Fibroblast of lung (primary cell): ENCODE results near the gene FUT8. TPM values are rescaled to one million over a fixed set of nuclear protein-coding genes. Genes with fewer than 3 reads are reported as not detected.

Experiments used
- DNase-seq, 2 donors: peaks; one replicate each; pipeline versions ENCODE4 v3.0.0 to v3.0.0-alpha.2; 2010; ENCODE audit warnings: low read depth in 2 of 2
- H2AFZ ChIP-seq: 2 replicates; pipeline ENCODE4 v1.5.1; 2012; ENCODE audit warnings: low read length, control low read depth, inconsistent platforms
- H3K27ac ChIP-seq: 2 replicates; pipeline ENCODE4 v1.5.1; 2011; ENCODE audit warnings: low read length, control low read depth; ENCODE audit not compliant: insufficient read depth
- H3K27me3 ChIP-seq: 2 replicates; pipeline ENCODE4 v1.5.1; 2011; ENCODE audit warnings: mild to moderate bottlenecking, low read length; ENCODE audit not compliant: control insufficient read depth, insufficient read depth
- H3K36me3 ChIP-seq: 2 replicates; pipeline ENCODE4 v1.5.1; 2011; ENCODE audit warnings: low read length; ENCODE audit not compliant: control insufficient read depth, insufficient read depth
- H3K4me1 ChIP-seq: 2 replicates; pipeline ENCODE4 v1.5.1; 2011; ENCODE audit warnings: low read length; ENCODE audit not compliant: control insufficient read depth, insufficient read depth; ENCODE audit errors: extremely low read depth
- H3K4me2 ChIP-seq: 2 replicates; pipeline ENCODE4 v1.5.1; 2011; ENCODE audit warnings: low read length, control low read depth; ENCODE audit not compliant: insufficient read depth; ENCODE audit errors: extremely low read depth
- H3K4me3 ChIP-seq, 4 experiments: fragments of 200-600 bp in 1 of 4; sonication (generic) in 1 of 4; replicated peaks in 1 of 4; 2 replicates each; pipeline ENCODE4 v1.5.1; 2011 to 2016; ENCODE audit warnings: low read length in 4 of 4, low read depth in 3 of 4, mild to moderate bottlenecking in 3 of 4, control low read depth in 2 of 4, inconsistent platforms in 1 of 4, mixed read lengths in 1 of 4; ENCODE audit not compliant: insufficient read depth in 1 of 4; ENCODE audit errors: control extremely low read depth in 1 of 4
- H3K79me2 ChIP-seq: 2 replicates; pipeline ENCODE4 v1.5.1; 2012; ENCODE audit warnings: mild to moderate bottlenecking, low read length, inconsistent platforms; ENCODE audit not compliant: control insufficient read depth, insufficient read depth
- H3K9ac ChIP-seq: 2 replicates; pipeline ENCODE4 v1.5.1; 2011; ENCODE audit warnings: mild to moderate bottlenecking, low read length, control low read depth; ENCODE audit not compliant: insufficient read depth
- H3K9me3 ChIP-seq: 2 replicates; pipeline ENCODE4 v1.5.1; 2012; ENCODE audit warnings: low read depth, low read length; ENCODE audit not compliant: control insufficient read depth, insufficient read depth
- H4K20me1 ChIP-seq: 2 replicates; pipeline ENCODE4 v1.5.1; 2011; ENCODE audit warnings: low read length; ENCODE audit not compliant: control insufficient read depth, insufficient read depth; ENCODE audit errors: extremely low read depth
- EZH2 ChIP-seq: IDR thresholded peaks from 2 replicates; pipeline ENCODE4 v1.5.1; 2012; ENCODE audit warnings: low read length, control low read depth, mild to moderate bottlenecking; ENCODE audit errors: missing control alignments
- polyA plus RNA-seq, 2 donors: library from polyadenylated mRNA; depleted of rRNA in 1 of 2; stranded (reverse) in 1 of 2; unstranded in 1 of 2; fragments of >200 nt; gene quantifications; 2 replicates each; pipeline ENCODE4 v1.2.1, GENCODE V29; 2011 to 2012; ENCODE audit warnings: missing spikeins in 1 of 2
- total RNA-seq: library from RNA; depleted of rRNA; stranded (reverse); fragments of >200 nt; gene quantifications from 2 replicates; pipeline ENCODE4 v1.2.1, GENCODE V29; 2014
- TF ChIP-seq, protein P1 (sequence below), 2 donors: IDR thresholded peaks in 1 of 2; conservative IDR thresholded peaks in 1 of 2; 1 replicate in 1 of 2; 2 replicates in 1 of 2; pipeline ENCODE4 v1.5.1; 2011 to 2012; ENCODE audit warnings: low read length in 2 of 2, control low read depth in 1 of 2, inconsistent platforms in 1 of 2, low read depth in 1 of 2, mild to moderate bottlenecking in 1 of 2

Gene FUT8
- total and polyA plus RNA-seq, 2 donors (not counting 1 experiment from before 2014, with no cell fraction given) = 51.4 to 95.8 TPM

DNA sequence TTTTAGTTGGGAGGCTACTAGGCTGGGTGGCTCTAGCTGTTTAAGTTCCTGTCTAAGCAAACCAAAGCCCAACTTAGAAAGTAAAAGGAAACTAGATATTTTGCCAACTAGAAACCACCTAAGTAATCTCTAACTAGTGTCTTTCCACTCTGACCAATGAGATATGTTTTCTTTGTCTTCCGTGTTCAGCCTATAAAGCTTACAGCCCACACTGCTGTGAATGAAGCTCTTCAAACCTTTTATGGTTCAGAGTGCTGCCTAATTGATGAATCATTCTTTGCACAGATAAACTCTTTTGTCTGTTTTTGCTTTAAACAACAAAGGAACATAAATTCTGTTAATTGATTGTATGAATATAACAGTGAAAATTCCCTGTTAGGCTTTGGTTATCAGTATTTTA, 66.1 kb downstream of the FUT8 start:
- Histone ChIP-seq H3K9me3 (no peaks in the 10 kb centered on the region), H4K20me1 (no peaks in the 10 kb centered on the region), H3K4me3 (no peak overlapping the region), H3K9ac (no peak overlapping the region), H2AFZ (no peak overlapping the region), H3K27ac (no peak overlapping the region), H3K79me2 (no peaks in the 10 kb centered on the region), H3K36me3 (no peaks in the 10 kb centered on the region), H3K4me2 (no peak overlapping the region), H3K27me3 (no peaks in the 10 kb centered on the region), H3K4me1 (no peaks in the 10 kb centered on the region)
- TF ChIP-seq, protein P1, sequence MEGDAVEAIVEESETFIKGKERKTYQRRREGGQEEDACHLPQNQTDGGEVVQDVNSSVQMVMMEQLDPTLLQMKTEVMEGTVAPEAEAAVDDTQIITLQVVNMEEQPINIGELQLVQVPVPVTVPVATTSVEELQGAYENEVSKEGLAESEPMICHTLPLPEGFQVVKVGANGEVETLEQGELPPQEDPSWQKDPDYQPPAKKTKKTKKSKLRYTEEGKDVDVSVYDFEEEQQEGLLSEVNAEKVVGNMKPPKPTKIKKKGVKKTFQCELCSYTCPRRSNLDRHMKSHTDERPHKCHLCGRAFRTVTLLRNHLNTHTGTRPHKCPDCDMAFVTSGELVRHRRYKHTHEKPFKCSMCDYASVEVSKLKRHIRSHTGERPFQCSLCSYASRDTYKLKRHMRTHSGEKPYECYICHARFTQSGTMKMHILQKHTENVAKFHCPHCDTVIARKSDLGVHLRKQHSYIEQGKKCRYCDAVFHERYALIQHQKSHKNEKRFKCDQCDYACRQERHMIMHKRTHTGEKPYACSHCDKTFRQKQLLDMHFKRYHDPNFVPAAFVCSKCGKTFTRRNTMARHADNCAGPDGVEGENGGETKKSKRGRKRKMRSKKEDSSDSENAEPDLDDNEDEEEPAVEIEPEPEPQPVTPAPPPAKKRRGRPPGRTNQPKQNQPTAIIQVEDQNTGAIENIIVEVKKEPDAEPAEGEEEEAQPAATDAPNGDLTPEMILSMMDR (conservative IDR thresholded peaks at IDR 0.05 in 1 of 2, IDR thresholded peaks at IDR 0.05 in 1 of 2; ENCODE audit: low read depth in 1 of 2, low read length in 2 of 2) = no peak
- no peak for TF ChIP-seq EZH2
- peak in 1 of 2 donors; percentile 92 for DNase-seq

DNA sequence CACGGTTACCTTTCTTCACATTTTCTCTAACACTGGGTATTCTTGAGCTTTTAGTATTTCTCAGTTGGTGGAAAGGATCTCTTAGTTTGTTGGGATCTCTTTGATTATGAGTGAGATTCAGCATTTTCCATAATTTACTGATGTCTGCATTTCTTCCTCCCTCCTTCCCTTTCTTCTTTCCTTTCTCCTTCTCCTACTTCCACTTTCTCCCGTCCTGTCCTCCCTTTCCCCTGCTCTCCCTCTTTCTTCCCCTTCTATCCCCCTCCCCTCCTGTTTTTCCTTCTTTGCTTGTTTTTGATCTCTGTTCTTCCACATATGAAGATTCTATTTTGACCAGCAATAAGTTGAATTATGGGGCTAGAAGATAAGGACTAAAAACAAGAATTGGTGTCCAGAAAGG, 66.9 kb downstream of the FUT8 start:
- H3K9ac ChIP-seq = no peak overlapping the region
- no peak overlapping the region for H2AFZ ChIP-seq
- TF ChIP-seq, protein P1 (conservative IDR thresholded peaks at IDR 0.05 in 1 of 2, IDR thresholded peaks at IDR 0.05 in 1 of 2; ENCODE audit: low read depth in 1 of 2, low read length in 2 of 2) = no peak
- no peak for TF ChIP-seq EZH2
- H3K9me3 ChIP-seq = no peaks in the 10 kb centered on the region
- H4K20me1 ChIP-seq = no peaks in the 10 kb centered on the region
- H3K4me2 ChIP-seq = no peak overlapping the region
- no peak overlapping the region for H3K27ac ChIP-seq
- H3K4me3 ChIP-seq = no peak overlapping the region
- no peaks in the 10 kb centered on the region for H3K4me1 ChIP-seq
- no peaks in the 10 kb centered on the region for H3K79me2 ChIP-seq
- H3K27me3 ChIP-seq = no peaks in the 10 kb centered on the region
- no peaks in the 10 kb centered on the region for H3K36me3 ChIP-seq
- DNase-seq = no peak

DNA sequence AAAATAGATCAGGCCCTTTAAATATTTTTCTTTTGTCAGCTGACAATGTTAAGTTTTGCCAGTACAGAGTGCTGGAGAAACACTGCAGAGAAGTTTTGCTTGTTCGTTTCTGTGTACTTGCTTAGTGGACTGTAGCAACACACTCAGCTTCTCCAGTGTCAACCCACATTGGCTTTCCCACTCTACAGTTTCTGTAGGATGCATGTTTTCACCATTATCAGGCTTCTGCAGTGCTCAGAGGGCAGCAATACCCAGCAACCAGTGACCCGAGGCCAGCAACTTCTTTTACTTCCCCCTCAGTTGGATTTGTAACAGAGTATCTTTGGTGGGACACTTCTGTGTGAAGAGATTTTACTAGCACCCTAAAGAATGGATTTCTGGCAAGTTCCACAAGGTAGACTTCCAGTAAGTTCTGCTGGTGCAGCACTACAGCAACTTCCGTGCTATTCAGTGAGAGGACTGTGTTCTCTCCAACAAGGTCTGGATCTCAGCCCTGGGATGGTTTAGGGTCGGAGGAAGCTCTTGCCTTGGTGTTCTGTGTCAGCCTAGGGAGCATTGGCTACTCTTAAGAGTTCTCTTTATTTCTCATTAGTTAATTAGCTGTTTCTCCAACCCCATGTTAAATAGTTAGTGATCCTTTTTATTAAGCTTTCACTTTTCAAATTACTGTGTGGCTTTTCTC, 70.4 kb downstream of the FUT8 start:
- H2AFZ ChIP-seq = no peak overlapping the region
- H3K4me1 ChIP-seq = no peaks in the 10 kb centered on the region
- DNase-seq = no peak
- H3K36me3 ChIP-seq = no peaks in the 10 kb centered on the region
- no peak overlapping the region for H3K9ac ChIP-seq
- H4K20me1 ChIP-seq = no peaks in the 10 kb centered on the region
- no peak overlapping the region for H3K27ac ChIP-seq
- H3K4me3 ChIP-seq = peak overlapping the region in 1 of 4 experiments; percentile 2
- no peaks in the 10 kb centered on the region for H3K79me2 ChIP-seq
- TF ChIP-seq EZH2 = no peak
- TF ChIP-seq, protein P1 (conservative IDR thresholded peaks at IDR 0.05 in 1 of 2, IDR thresholded peaks at IDR 0.05 in 1 of 2; ENCODE audit: low read depth in 1 of 2, low read length in 2 of 2) = no peak
- H3K4me2 ChIP-seq = peak overlapping the region; percentile 59
- H3K27me3 ChIP-seq = no peaks in the 10 kb centered on the region
- no peaks in the 10 kb centered on the region for H3K9me3 ChIP-seq
